GM21390 (cell line): ENCODE measurements around the gene LYL1.

Experiments
- ATAC-seq: cut with Tn5 transposase; IDR thresholded peaks from one replicate; pipeline ENCODE4 v1.9.1; 2021; ENCODE audit not compliant: unreplicated experiment

Gene LYL1

GRCh38 chr19:13078381-13078780 lies 24.3 kb downstream of the LYL1 start:
- no peak for ATAC-seq

DNA sequence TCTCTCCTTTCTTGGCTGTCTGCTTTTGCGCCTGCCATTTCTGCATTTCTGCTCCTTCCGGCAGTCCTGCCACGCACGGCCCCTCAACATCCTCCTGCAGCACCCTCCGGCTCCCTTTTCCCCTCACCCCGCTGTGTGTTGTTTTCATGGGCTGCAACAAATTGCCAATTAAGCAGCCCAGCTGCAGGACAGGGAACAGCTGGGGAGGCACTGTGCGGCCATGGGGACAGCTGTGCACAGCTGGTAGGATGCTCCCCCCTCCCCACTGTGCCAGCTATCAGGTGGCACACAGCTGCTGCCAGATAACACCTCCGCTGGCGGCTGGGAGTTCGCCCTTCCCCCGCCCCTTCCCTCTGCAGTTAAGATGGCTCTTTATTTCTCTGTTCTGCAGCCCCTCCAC lies 25.4 kb downstream of the LYL1 start:
- no peak for ATAC-seq

GRCh38 chr19:13076787-13077186 lies 25.9 kb downstream of the LYL1 start:
- ATAC-seq = no peak

DNA sequence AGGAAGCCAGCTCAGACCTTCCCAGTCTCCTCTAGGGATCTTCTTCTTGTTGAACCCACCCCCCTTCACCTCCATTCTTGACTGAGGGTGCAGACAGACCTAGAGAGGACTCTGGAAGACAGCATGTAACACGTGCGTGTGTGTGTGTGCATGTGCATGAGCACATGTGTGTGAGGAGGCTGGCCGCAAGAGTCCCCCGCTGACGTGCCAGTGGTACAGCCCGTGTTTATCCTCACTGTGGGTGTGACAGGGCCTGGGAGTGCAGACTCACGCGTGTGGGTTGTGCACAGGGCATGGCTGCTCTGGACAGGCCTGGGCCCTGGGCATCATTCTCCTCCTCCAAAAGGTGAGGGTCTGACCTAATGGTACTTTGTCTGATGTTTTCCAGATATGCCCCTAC lies 26.3 kb downstream of the LYL1 start:
- ATAC-seq = no peak

- ATAC-seq = no peak
These were observed 28.3 kb downstream of the LYL1 start for GRCh38 chr19:13074378-13074777.

DNA sequence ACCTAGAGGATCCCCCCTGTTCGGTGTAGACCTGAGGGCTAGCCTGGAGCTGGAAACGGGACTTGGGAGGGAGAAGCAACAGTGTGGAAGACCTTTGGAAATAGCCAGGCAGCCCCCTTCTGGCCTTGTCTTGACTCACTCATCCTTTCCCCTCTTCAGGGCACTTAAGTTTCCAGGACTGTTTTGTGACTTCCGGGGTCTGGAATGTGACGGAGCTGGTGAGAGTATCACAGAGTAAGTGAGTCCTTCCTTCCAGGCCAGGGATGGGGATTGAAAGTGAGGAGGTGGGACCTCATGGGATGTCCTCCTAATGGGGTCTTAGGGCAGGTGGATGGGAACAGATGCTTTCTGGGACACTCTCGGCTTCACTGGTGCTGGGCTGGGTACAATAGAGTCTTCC lies 29.4 kb downstream of the LYL1 start:
- no peak for ATAC-seq

DNA sequence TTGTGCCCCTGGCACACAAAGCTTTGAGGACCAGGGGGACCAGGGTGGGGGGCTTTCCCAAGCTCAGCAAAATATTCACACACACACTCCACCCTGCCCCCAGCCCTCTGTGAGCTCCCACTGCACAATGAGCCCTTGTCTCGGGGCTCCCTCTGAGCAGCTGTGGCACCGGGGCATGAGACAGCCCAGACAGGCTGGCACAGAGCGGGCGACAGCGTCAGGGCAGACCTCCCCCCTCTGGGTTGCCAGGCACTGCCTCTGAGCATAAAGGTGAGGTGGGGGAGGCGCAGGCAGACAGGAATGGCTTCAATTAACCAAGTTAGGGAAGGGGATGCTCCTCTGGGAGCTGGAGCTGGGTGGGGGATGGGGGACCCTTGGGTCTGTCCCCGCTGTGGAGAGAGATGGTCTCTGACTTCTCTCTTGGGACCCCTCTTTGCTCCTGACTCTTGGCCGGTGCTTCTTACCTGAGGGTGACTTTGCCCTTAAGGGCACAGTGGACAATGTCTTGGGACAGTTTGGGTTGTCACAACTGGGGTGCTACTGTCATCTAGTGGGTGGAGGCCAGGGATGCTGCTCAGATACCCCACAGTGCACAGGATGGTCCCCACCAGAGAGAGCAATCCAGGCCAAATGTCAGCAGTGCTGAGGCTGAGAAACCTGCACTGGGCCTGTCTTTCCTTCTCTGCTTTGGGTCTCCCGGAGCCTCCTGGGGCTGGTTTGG lies 30.3 kb downstream of the LYL1 start:
- ATAC-seq = no peak

DNA sequence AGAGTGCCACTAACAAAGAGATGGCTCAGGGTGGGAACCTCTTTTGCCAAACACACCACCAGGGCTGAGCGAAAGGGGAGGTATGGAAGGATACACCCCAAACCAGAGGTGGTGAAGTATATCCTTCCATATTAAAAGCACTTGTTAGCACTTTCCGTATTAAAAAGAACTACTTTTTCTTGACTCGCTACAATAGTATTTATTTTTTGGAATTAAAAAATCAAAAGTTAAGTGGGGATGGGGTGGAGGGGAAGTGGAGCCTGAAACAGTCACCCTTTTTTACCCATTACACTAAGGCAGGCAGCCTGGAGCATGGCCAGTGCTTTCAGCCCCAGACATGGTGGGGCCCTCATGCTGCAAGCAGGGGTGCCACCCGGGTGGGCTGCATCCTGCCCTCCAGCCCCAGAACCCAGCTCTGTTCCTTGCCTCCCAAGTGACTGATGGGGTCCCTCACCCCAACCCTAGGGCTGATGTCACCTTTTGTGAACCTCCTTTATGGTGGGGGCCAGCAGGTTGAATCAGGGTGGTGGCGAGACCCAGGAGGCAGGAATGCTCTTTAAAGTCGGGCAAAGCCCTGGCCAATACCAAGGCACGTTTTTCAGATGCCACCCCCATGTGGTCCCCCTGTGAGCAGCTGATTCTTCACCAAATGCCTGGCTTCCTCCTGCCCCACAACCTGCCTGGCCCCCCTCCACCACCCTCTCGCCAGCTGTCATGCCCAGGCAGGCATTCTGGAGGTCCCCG lies 31.0 kb downstream of the LYL1 start:
- no peak for ATAC-seq

- no peak for ATAC-seq
These were observed 32.1 kb downstream of the LYL1 start for GRCh38 chr19:13070425-13071140.

DNA sequence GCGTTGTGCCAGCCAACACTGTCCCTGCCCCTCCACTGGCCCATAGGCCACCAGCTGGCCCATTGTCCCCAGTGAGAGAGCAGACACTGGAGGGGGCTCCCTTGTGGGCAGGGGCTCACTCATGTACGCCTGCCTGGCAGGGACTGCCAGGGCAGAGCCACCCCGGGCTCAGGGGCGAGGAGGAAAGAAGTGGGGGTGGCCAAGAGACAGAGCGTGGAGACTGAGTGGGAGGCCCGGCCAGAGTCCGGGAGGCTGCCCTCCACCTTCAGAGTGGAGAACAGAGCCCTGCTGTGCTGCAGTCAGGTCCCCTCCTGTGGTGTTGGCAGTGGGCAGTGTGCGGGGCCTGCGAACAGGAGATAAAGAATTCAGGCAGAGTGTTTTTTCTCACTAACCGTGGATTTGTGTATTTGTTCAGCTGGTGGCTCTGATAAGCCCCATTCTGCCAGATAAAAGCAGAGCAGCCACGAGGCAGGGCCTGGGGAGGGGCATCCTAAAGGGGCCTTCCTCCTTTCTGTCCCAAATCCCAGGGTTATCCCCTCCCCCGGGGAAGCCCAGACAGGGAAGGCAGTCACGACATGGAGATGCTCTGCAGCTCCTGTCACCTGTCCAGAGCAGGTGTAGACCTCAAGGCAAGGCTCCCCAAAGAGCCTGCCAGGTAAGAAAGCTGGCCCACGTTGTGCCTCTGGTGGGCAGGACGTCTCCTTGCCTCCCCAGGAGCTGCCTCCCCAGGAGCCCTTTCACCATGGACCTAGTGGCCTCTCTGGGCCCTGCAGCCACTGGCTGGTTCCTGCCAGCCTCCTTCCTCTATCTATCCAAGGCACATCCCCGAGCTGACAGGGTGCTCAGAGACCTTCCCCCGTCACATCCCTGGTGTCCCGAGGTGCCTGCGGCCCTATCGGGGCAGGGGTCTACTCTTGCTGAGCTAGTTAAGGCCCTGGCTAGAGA lies 33.0 kb downstream of the LYL1 start:
- ATAC-seq = no peak

GRCh38 chr19:13068085-13068846 lies 34.4 kb downstream of the LYL1 start:
- ATAC-seq = no peak

GRCh38 chr19:13066933-13067807 lies 35.5 kb downstream of the LYL1 start:
- no peak for ATAC-seq

GRCh38 chr19:13066226-13066625 lies 36.4 kb downstream of the LYL1 start:
- ATAC-seq = no peak

DNA sequence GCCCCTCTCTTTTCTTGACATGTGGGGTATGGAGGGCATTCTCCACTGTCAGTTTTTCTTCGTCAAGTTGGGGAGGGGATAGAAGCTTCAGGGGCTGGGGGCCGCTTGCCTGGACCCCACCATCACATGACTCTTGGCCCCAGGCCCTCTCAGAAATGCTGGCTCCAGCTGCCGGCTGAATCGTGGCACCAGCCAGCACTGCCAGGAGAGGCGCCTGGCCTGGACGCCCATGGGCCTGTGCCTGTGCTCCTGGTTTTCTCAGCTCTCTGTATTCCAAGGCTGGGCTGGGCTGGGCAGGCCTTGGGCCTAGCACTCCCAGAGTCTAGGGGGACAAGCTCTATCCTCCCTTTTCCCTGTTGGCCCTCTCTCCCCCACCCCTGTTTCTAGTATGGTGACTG lies 38.6 kb downstream of the LYL1 start:
- ATAC-seq = no peak

- ATAC-seq = no peak
These were observed 39.1 kb downstream of the LYL1 start for GRCh38 chr19:13063461-13064091.

DNA sequence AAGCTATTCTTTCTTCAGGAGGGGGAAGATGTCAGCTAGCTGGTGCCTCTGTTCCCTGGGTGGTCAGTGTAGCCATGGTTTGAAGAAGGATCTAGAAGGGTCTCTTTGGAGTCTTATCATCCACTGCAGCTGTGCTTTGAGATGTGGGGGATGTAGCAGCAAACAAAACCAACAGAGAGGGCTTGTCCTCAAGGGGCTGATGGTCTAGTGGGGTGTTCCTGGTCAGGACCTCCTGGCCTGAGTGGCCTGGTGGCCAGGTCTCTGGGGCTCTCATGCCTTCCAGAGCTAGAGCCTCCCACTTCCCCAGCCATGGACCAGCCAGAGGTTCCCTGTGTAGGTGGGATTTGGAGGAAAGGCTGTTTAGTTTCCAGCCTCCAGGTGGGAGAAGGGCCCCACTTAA lies 40.3 kb downstream of the LYL1 start:
- no peak for ATAC-seq

DNA sequence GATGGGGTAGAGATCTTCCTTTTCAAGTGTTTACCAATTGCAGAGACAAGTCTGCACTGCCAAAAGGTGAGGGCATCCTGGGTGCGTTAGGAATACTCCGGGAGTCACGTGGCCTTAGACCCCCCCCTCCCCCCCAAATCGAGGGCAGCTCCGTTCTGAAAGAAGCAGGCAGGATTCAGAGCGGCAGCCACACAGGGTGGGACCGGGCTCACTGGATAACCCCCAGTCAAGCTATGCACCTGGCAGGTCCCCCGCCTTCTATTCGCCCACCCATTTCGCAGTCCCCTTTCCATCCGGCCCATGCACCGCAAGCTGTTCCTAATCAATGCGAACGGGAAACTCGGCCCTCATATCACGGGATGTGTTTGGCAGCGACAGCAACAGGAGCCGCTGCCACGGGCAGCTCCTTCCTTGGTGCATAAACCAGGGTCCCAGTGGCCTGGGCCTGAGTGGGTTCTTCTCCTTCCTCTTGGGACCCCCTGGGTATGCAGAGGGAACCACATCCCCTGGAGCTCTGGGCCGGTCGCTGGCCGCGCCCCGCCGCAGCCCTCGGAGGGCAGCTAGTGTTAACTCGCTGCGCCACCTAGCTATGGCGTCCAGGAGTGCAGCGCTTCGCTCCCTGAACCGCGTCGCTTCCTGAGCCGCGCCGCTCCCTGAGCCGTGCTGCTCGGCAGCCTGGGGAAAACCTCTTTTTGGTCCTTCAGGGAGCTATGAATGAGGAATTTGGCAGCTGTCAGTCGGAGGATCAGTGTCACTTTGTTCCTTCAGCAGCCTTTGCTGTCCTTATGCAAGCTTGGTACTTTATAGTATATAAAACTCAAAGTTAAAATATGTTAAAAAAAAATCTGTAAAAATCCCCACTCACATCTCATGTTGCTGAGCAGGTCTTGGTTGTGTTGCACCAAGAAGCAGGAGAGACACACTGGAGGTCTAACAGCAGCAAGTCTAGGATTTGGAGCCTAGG lies 41.4 kb downstream of the LYL1 start:
- ATAC-seq = no peak
